Smooth muscle cell (in vitro differentiated cells): ENCODE measurements around the gene LEP. TPM values are rescaled to one million over a fixed set of nuclear protein-coding genes. Genes with fewer than 3 reads are reported as not detected.

Experiments used
- DNase-seq: peaks from one replicate; lab custom pipeline; 2025; ENCODE audit not compliant: unreplicated experiment; lab: John Stamatoyannopoulos, UW
- H2AFZ ChIP-seq: fragments of 200-600 bp; sonication (generic); 2 replicates; pipeline ENCODE4 v1.6.0; 2016; ENCODE audit warnings: antibody characterized with exemption, low read depth, mild to moderate bottlenecking
- H3F3A ChIP-seq: fragments of 200-600 bp; sonication (generic); 2 replicates; pipeline ENCODE4 v1.6.0; 2017; ENCODE audit warnings: antibody characterized with exemption, low read depth
- H3K27ac ChIP-seq: fragments of 200-600 bp; sonication (generic); 2 replicates; pipeline ENCODE4 v1.5.1; 2016; ENCODE audit warnings: low read depth, mild to moderate bottlenecking
- H3K27me3 ChIP-seq: fragments of 200-600 bp; sonication (generic); 2 replicates; pipeline ENCODE4 v1.6.1; 2016; ENCODE audit warnings: low read depth, mild to moderate bottlenecking
- H3K36me3 ChIP-seq: fragments of 200-600 bp; sonication (generic); 2 replicates; pipeline ENCODE4 v1.5.1; 2016; ENCODE audit warnings: low read depth
- H3K4me1 ChIP-seq: fragments of 200-600 bp; sonication (generic); 2 replicates; pipeline ENCODE4 v1.5.1; 2016; ENCODE audit warnings: low read depth
- H3K4me2 ChIP-seq: fragments of 200-600 bp; sonication (generic); 2 replicates; pipeline ENCODE4 v1.6.0; 2016; ENCODE audit warnings: mild to moderate bottlenecking
- H3K4me3 ChIP-seq: fragments of 200-600 bp; sonication (generic); 2 replicates; pipeline ENCODE4 v1.5.1; 2016; ENCODE audit warnings: mild to moderate bottlenecking
- H3K79me2 ChIP-seq: fragments of 200-600 bp; sonication (generic); 2 replicates; pipeline ENCODE4 v1.6.0; 2016; ENCODE audit warnings: low read depth, mild to moderate bottlenecking
- H3K9ac ChIP-seq: fragments of 200-600 bp; sonication (generic); 2 replicates; pipeline ENCODE4 v1.6.0; 2016; ENCODE audit warnings: low read depth
- H3K9me3 ChIP-seq: fragments of 200-600 bp; sonication (generic); replicated peaks from 2 replicates; pipeline ENCODE4 v1.5.1; 2016; ENCODE audit warnings: low read depth
- H4K20me1 ChIP-seq: fragments of 200-600 bp; sonication (generic); 2 replicates; pipeline ENCODE4 v1.6.0; 2016; ENCODE audit warnings: low read depth
- CTCF ChIP-seq: fragments of 200-600 bp; sonication (generic); IDR thresholded peaks from 2 replicates; pipeline ENCODE4 v1.5.1; 2017; ENCODE audit warnings: borderline replicate concordance, mild to moderate bottlenecking, antibody characterized with exemption; ENCODE audit not compliant: insufficient read depth, poor library complexity, severe bottlenecking
- WGBS: methylation state at CpG from one replicate; pipeline ENCODE4 v1.1.7; 2016; ENCODE audit warnings: low lambda C conversion rate; 5-methylcytosine and 5-hydroxymethylcytosine counted together
- polyA plus RNA-seq: library from polyadenylated mRNA; unstranded; fragments of >200 nt; fragmentation: Nextera tagmentation; extraction: Ambion mirVana; gene quantifications from 2 replicates; pipeline ENCODE4 v1.2.1, GENCODE V29; 2016
- total RNA-seq: library from RNA; depleted of rRNA; stranded (reverse); fragments of >200 nt; gene quantifications from 2 replicates; pipeline ENCODE4 v1.2.3, GENCODE V29; 2014

Gene LEP
- total and polyA plus RNA-seq, 2 experiments from 2014 or later, result not detected

- WGBS, result 86% methylated on average over 3 of the region's 3 CpGs
- Histone ChIP-seq H3K27ac (no peak overlapping the region), H3K4me1 (no peaks in the 10 kb centered on the region), H3K79me2 (no peaks in the 10 kb centered on the region), H3K36me3 (no peaks in the 10 kb centered on the region), H3K4me2 (no peak overlapping the region), H3K27me3 (no peaks in the 10 kb centered on the region), H3K4me3 (no peak overlapping the region), H3K9ac (no peak overlapping the region), H2AFZ (no peak overlapping the region), H3K9me3 (no peaks in the 10 kb centered on the region), H4K20me1 (no peaks in the 10 kb centered on the region), H3F3A (no peaks in the 10 kb centered on the region)
- DNase-seq, result no peak
- no peak for TF ChIP-seq CTCF
These were observed 3.8 kb downstream of the LEP start for GRCh38 chr7:128244861-128245260.

- no peaks in the 10 kb centered on the region for H3F3A ChIP-seq
- H3K36me3 ChIP-seq, result no peaks in the 10 kb centered on the region
- no peaks in the 10 kb centered on the region for H3K27me3 ChIP-seq
These were observed 6.0 kb downstream of the LEP start for GRCh38 chr7:128247108-128247507.

GRCh38 chr7:128247640-128248194 lies 6.6 kb downstream of the LEP start:
- no peak overlapping the region for H3K4me2 ChIP-seq
- H3K4me3 ChIP-seq, result no peak overlapping the region
- no peaks in the 10 kb centered on the region for H3F3A ChIP-seq
- no peaks in the 10 kb centered on the region for H3K36me3 ChIP-seq
- no peak overlapping the region for H2AFZ ChIP-seq
- no peaks in the 10 kb centered on the region for H3K27me3 ChIP-seq
- H3K4me1 ChIP-seq, result no peaks in the 10 kb centered on the region
- H3K27ac ChIP-seq, result no peak overlapping the region
- no peaks in the 10 kb centered on the region for H3K9me3 ChIP-seq
- WGBS, result 90% methylated on average over 7 of the region's 7 CpGs
- DNase-seq, result no peak
- H4K20me1 ChIP-seq, result no peaks in the 10 kb centered on the region
- TF ChIP-seq CTCF, result no peak
- no peaks in the 10 kb centered on the region for H3K79me2 ChIP-seq
- H3K9ac ChIP-seq, result no peak overlapping the region

More at GRCh38 chr7:128247108-128247507, 6.0 kb downstream of the LEP start:
- Histone ChIP-seq H3K79me2 (no peaks in the 10 kb centered on the region), H2AFZ (no peak overlapping the region), H3K9me3 (no peaks in the 10 kb centered on the region), H3K4me3 (no peak overlapping the region), H3K4me2 (no peak overlapping the region), H4K20me1 (no peaks in the 10 kb centered on the region), H3K27ac (no peak overlapping the region), H3K4me1 (no peaks in the 10 kb centered on the region), H3K9ac (no peak overlapping the region)
- TF ChIP-seq CTCF, result no peak
- 93% methylated on average over 5 of the region's 5 CpGs for WGBS
- DNase-seq, result no peak

GRCh38 chr7:128251337-128251736 lies 10.3 kb downstream of the LEP start:
- Histone ChIP-seq H3K27ac (no peak overlapping the region), H3K79me2 (no peaks in the 10 kb centered on the region), H3K4me2 (no peak overlapping the region), H4K20me1 (no peaks in the 10 kb centered on the region), H3K36me3 (no peaks in the 10 kb centered on the region), H2AFZ (no peak overlapping the region), H3K27me3 (no peaks in the 10 kb centered on the region), H3K4me3 (no peak overlapping the region), H3K9me3 (no peaks in the 10 kb centered on the region), H3K9ac (no peak overlapping the region), H3F3A (no peaks in the 10 kb centered on the region), H3K4me1 (no peaks in the 10 kb centered on the region)
- no peak for DNase-seq
- WGBS, result 46% methylated on average over 4 of the region's 4 CpGs
- no peak for TF ChIP-seq CTCF
